A673 (cell line): Measurements from ENCODE around the gene FOSL1. TPM values are rescaled to one million over a fixed set of nuclear protein-coding genes. Genes with fewer than 3 reads are reported as not detected.

Experiments
- BruUV-seq: library from RNA; stranded (reverse); fragments of 400-500 nt; replicated peaks from 2 replicates; lab custom pipeline; 2021; lab: Mats Ljungman, UMichigan
- CTCF ChIA-PET: fragments of 300-600 bp; sonication (Branson Sonifier 250); formaldehyde crosslinking; loops from one replicate; lab custom pipeline; 2022; ENCODE audit warnings: antibody characterized with exemption; lab: Charles Lee
- POLR2A ChIA-PET: fragments of 300-600 bp; sonication (Branson Sonifier 250); formaldehyde crosslinking; loops from one replicate; lab custom pipeline; 2022; ENCODE audit warnings: antibody characterized with exemption; ENCODE audit not compliant: low non-redundant PET; lab: Charles Lee
- DNase-seq: peaks from one replicate; pipeline ENCODE4 v3.0.0-alpha.2; 2015; ENCODE audit warnings: low spot score
- H3K27ac ChIP-seq: fragments of 200-600 bp; sonication (generic); 2 replicates; pipeline ENCODE4 v1.5.1; 2016; ENCODE audit warnings: mixed run types, low read depth, mild to moderate bottlenecking, mixed read lengths, antibody characterized with exemption, low read length; ENCODE audit not compliant: poor library complexity, severe bottlenecking
- H3K27me3 ChIP-seq: fragments of 200-600 bp; sonication (generic); replicated peaks from 2 replicates; pipeline ENCODE4 v1.6.1; 2017; ENCODE audit warnings: mixed run types, low read depth, mild to moderate bottlenecking, mixed read lengths, antibody characterized with exemption, low read length; ENCODE audit not compliant: insufficient read depth, poor library complexity
- H3K36me3 ChIP-seq: fragments of 200-600 bp; sonication (generic); 2 replicates; pipeline ENCODE4 v1.6.1; 2016; ENCODE audit warnings: mixed run types, mild to moderate bottlenecking, mixed read lengths, antibody characterized with exemption, low read length; ENCODE audit not compliant: insufficient read depth, poor library complexity, severe bottlenecking
- H3K4me1 ChIP-seq: fragments of 200-600 bp; sonication (generic); 2 replicates; pipeline ENCODE4 v1.6.1; 2017; ENCODE audit warnings: mixed run types, mild to moderate bottlenecking, mixed read lengths, antibody characterized with exemption, low read length; ENCODE audit not compliant: insufficient read depth, poor library complexity, severe bottlenecking
- H3K4me3 ChIP-seq: fragments of 200-600 bp; sonication (generic); 2 replicates; pipeline ENCODE4 v1.5.1; 2016; ENCODE audit warnings: low read depth, mixed run types, mild to moderate bottlenecking, mixed read lengths, low read length; ENCODE audit not compliant: poor library complexity, severe bottlenecking
- H3K9me3 ChIP-seq: fragments of 200-600 bp; sonication (generic); 2 replicates; pipeline ENCODE4 v1.6.1; 2016; ENCODE audit warnings: mixed run types, low read depth, mild to moderate bottlenecking, mixed read lengths, antibody characterized with exemption, low read length; ENCODE audit not compliant: poor library complexity, severe bottlenecking
- CTCF ChIP-seq: fragments of 300-800, 200-600 bp; sonication (generic); conservative IDR thresholded peaks from 2 replicates; pipeline ENCODE4 v1.5.1; 2017; ENCODE audit warnings: low read depth, mild to moderate bottlenecking, antibody characterized with exemption, low read length, moderate library complexity, mixed read lengths
- EZH2 ChIP-seq: fragments of 200-600 bp; sonication (generic); IDR thresholded peaks from 2 replicates; pipeline ENCODE4 v1.6.1; 2017; ENCODE audit warnings: borderline replicate concordance, low read depth, mild to moderate bottlenecking, mixed read lengths, antibody characterized with exemption, low read length; ENCODE audit not compliant: poor library complexity, severe bottlenecking
- intact Hi-C: fragments of 100-400 bp; cut with micrococcal nuclease; formaldehyde crosslinking; loops from one replicate; pipeline ENCODE4 v1.10.0; 2022; ENCODE audit not compliant: unreplicated experiment
- total RNA-seq: library from RNA; stranded (reverse); gene quantifications from 2 replicates; pipeline ENCODE4 v1.2.3, GENCODE V29; 2021

The FOSL1 gene
- total RNA-seq, 1 experiment from 2014 or later = 29.0 TPM

GRCh38 chr11:65861533-65862183 is 38.5 kb downstream of the FOSL1 start:
- intact Hi-C loops = no loop called here
- peak overlapping the region; percentile 99 for H3K27ac ChIP-seq
- peak overlapping the region; percentile 95 for H3K4me3 ChIP-seq
- ChIA-PET POLR2A (no interaction called here), CTCF (no interaction called here)
- BruUV-seq = no TSS peak
- TF ChIP-seq CTCF (no peak), EZH2 (no peak)
- H3K9me3 ChIP-seq = no peaks in the 10 kb centered on the region
- DNase-seq = no peak
- H3K4me1 ChIP-seq = peaks cover 17% of the 10 kb centered on the region
- no peaks in the 10 kb centered on the region for H3K27me3 ChIP-seq
- H3K36me3 ChIP-seq = peaks cover 48% of the 10 kb centered on the region

GRCh38 chr11:65861165-65861505 is 39.1 kb downstream of the FOSL1 start:
- ChIA-PET CTCF (interaction anchor here (2.0 kb wide), 1 partner anchor 27 kb away, joined by 65 read pairs; the partner anchor contains the start of gene FIBP), POLR2A (no interaction called here)
- Histone ChIP-seq H3K9me3 (no peaks in the 10 kb centered on the region), H3K4me3 (peak overlapping the region; percentile 95), H3K27me3 (no peaks in the 10 kb centered on the region), H3K4me1 (peaks cover 22% of the 10 kb centered on the region), H3K36me3 (peaks cover 50% of the 10 kb centered on the region), H3K27ac (peak overlapping the region; percentile 99)
- TF ChIP-seq CTCF = no peak
- no peak for TF ChIP-seq EZH2
- intact Hi-C loops = no loop called here
- BruUV-seq = no TSS peak
- no peak for DNase-seq

GRCh38 chr11:65860278-65861164 is 39.7 kb downstream of the FOSL1 start, which contains the start of gene MUS81:
Gene MUS81, plus strand, starts transcription at chr11:65860433. Its CDS starts 321 bp downstream, at chr11:65860754.
- Histone ChIP-seq H3K27me3 (no peaks in the 10 kb centered on the region), H3K27ac (peak within 1 kb of the TSS; percentile 99), H3K9me3 (no peaks in the 10 kb centered on the region), H3K36me3 (peaks cover 50% of the 10 kb centered on the region), H3K4me1 (peaks cover 25% of the 10 kb centered on the region), H3K4me3 (peak within 1 kb of the TSS; percentile 95)
- POLR2A ChIA-PET = interaction anchor here (0.6 to 1.4 kb wide), 4 partner anchors 10 to 360 kb away, joined by 3 to 6 read pairs (median 4); partner anchors contain the start of gene CCDC85B
- TSS peak; percentile 66 for BruUV-seq
- DNase-seq = peak; percentile 99
- intact Hi-C loops = no loop called here
- TF ChIP-seq CTCF (peak; percentile 99), EZH2 (no peak)
- CTCF ChIA-PET = interaction anchor here (0.5 to 2.4 kb wide), 17 partner anchors 8 to 500 kb away, joined by 3 to 65 read pairs (median 4); partner anchors contain the start of genes BANF1, CCDC85B, EIF1AD and FIBP
